PC-3 (cell line): ENCODE results near the gene SPEF1. TPM values are rescaled to one million over a fixed set of nuclear protein-coding genes. Genes with fewer than 3 reads are reported as not detected.

Experiments
- ATAC-seq: fragments of 200-7000 bp; cut with Tn5 transposase; 2 replicates; pipeline ENCODE4 v1.9.1; 2020; ENCODE audit warnings: mild to moderate bottlenecking, moderate library complexity
- BruUV-seq: library from RNA; stranded (reverse); fragments of 400-500 nt; replicated peaks from 2 replicates; lab custom pipeline; 2021; lab: Mats Ljungman, UMichigan
- CTCF ChIA-PET: fragments of 300-600 bp; sonication (Branson Sonifier 250); formaldehyde crosslinking; loops from one replicate; lab custom pipeline; 2022; ENCODE audit warnings: antibody characterized with exemption; lab: Charles Lee
- POLR2A ChIA-PET: fragments of 300-600 bp; sonication (Branson Sonifier 250); formaldehyde crosslinking; loops from one replicate; lab custom pipeline; 2022; ENCODE audit warnings: antibody characterized with exemption; ENCODE audit not compliant: unreplicated experiment; lab: Charles Lee
- DNase-seq: peaks from one replicate; pipeline ENCODE4 v3.0.0-alpha.2; 2015
- H2AFZ ChIP-seq: fragments of 300-600 bp; sonication (generic); 2 replicates; pipeline ENCODE4 v1.6.0; 2016; ENCODE audit warnings: antibody characterized with exemption, low read length
- H3F3A ChIP-seq: fragments of 300-600 bp; sonication (generic); one replicate; pipeline ENCODE4 v1.6.0; 2017; ENCODE audit warnings: antibody characterized with exemption, low read length, control low read depth, mild to moderate bottlenecking; ENCODE audit not compliant: unreplicated experiment
- H3K27ac ChIP-seq: fragments of 300-600 bp; sonication (generic); 2 replicates; pipeline ENCODE4 v1.5.1; 2016; ENCODE audit warnings: mild to moderate bottlenecking, low read length
- H3K27me3 ChIP-seq: fragments of 300-600 bp; sonication (generic); 2 replicates; pipeline ENCODE4 v1.6.1; 2016; ENCODE audit warnings: low read length, mixed read lengths
- H3K36me3 ChIP-seq: fragments of 300-600 bp; sonication (generic); 2 replicates; pipeline ENCODE4 v1.6.1; 2016; ENCODE audit warnings: low read depth, mixed run types, low read length, mixed read lengths
- H3K4me1 ChIP-seq: fragments of 300-600 bp; sonication (generic); 2 replicates; pipeline ENCODE4 v1.5.1; 2016; ENCODE audit warnings: low read length; ENCODE audit not compliant: insufficient read depth
- H3K4me2 ChIP-seq: fragments of 300-600 bp; sonication (generic); 2 replicates; pipeline ENCODE4 v1.6.0; 2016; ENCODE audit warnings: low read length
- H3K4me3 ChIP-seq: fragments of 300-600 bp; sonication (generic); 2 replicates; pipeline ENCODE4 v1.5.1; 2016; ENCODE audit warnings: mild to moderate bottlenecking, low read length, mixed read lengths
- H3K79me2 ChIP-seq: fragments of 300-600 bp; sonication (generic); 2 replicates; pipeline ENCODE4 v1.6.1; 2017; ENCODE audit warnings: low read length, mixed read lengths
- H3K9ac ChIP-seq: fragments of 300-600 bp; sonication (generic); 2 replicates; pipeline ENCODE4 v1.6.0; 2016; ENCODE audit warnings: mild to moderate bottlenecking, low read length
- H3K9me2 ChIP-seq: fragments of 300-600 bp; sonication (generic); replicated peaks from 2 replicates; pipeline ENCODE4 v1.6.1; 2016; ENCODE audit warnings: mixed run types, low read length, mixed read lengths
- H3K9me3 ChIP-seq: fragments of 300-600 bp; sonication (generic); 2 replicates; pipeline ENCODE4 v1.6.1; 2016; ENCODE audit warnings: low read length, mixed read lengths
- H4K20me1 ChIP-seq: fragments of 300-600 bp; sonication (generic); 2 replicates; pipeline ENCODE4 v1.6.1; 2016; ENCODE audit warnings: low read length, mixed read lengths
- EZH2 ChIP-seq: fragments of 300-600 bp; sonication (generic); IDR thresholded peaks from one replicate; pipeline ENCODE4 v1.6.1; 2017; ENCODE audit warnings: antibody characterized with exemption, mild to moderate bottlenecking, low read length; ENCODE audit not compliant: unreplicated experiment
- EZH2phosphoT487 ChIP-seq: fragments of 300-600 bp; sonication (generic); IDR thresholded peaks from 2 replicates; pipeline ENCODE4 v1.6.1; 2018; ENCODE audit warnings: mild to moderate bottlenecking, antibody characterized with exemption, low read length, borderline replicate concordance
- intact Hi-C: fragments of 100-400 bp; cut with micrococcal nuclease; formaldehyde crosslinking; loops from 2 replicates; pipeline ENCODE4 v1.9.0; 2023
- total RNA-seq: library from RNA; depleted of rRNA; stranded (reverse); fragments of >200 nt; gene quantifications from 2 replicates; pipeline ENCODE4 v1.2.3, GENCODE V29; 2014
- TF ChIP-seq, protein P1 (sequence below): fragments of 300-600 bp; sonication (generic); conservative IDR thresholded peaks from 2 replicates; pipeline ENCODE4 v1.5.1; 2017; ENCODE audit warnings: antibody characterized with exemption, low read depth, mild to moderate bottlenecking, low read length

Gene SPEF1
- total RNA-seq, 1 experiment from 2014 or later = 2.0 TPM

DNA sequence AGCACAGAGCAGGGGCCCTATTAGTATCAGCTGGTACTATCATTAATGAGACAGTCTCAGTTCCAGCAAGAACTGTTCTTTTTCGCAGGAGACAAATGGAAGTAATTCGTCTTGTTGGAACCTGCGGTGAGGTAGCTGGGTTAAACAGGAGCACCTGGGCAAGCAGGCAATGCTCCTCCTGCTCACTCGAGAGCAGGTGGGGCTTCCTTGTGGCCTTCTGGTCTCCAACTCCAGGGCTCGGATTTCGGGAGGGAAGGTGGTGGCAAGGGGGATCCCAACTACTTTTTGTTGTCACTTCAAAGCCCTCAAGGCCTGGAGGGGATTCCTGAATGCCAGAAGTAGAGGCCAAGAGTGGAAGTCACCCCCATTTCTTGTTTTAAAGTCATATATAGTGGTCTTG lies 1.3 kb upstream of the SPEF1 start:
- DNase-seq (no peak), ATAC-seq (no peak)
- H3F3A ChIP-seq = peaks cover 12% of the 10 kb centered on the region
- H3K27ac ChIP-seq = no peak overlapping the region
- 0 out of 2 replicates have a peak, but pooled peaks cover 3% of the 10 kb centered on the region for H3K36me3 ChIP-seq
- no peak for TF ChIP-seq EZH2
- TF ChIP-seq, protein P1, sequence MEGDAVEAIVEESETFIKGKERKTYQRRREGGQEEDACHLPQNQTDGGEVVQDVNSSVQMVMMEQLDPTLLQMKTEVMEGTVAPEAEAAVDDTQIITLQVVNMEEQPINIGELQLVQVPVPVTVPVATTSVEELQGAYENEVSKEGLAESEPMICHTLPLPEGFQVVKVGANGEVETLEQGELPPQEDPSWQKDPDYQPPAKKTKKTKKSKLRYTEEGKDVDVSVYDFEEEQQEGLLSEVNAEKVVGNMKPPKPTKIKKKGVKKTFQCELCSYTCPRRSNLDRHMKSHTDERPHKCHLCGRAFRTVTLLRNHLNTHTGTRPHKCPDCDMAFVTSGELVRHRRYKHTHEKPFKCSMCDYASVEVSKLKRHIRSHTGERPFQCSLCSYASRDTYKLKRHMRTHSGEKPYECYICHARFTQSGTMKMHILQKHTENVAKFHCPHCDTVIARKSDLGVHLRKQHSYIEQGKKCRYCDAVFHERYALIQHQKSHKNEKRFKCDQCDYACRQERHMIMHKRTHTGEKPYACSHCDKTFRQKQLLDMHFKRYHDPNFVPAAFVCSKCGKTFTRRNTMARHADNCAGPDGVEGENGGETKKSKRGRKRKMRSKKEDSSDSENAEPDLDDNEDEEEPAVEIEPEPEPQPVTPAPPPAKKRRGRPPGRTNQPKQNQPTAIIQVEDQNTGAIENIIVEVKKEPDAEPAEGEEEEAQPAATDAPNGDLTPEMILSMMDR = no peak
- TF ChIP-seq EZH2phosphoT487 = no peak
- intact Hi-C loops = no loop called here
- H3K4me3 ChIP-seq = no peak overlapping the region
- no peaks in the 10 kb centered on the region for H3K9me2 ChIP-seq
- H3K9me3 ChIP-seq = no peaks in the 10 kb centered on the region
- H2AFZ ChIP-seq = no peak overlapping the region
- H3K4me2 ChIP-seq = peak overlapping the region; percentile 98; the same call in 1 of the 2 replicates
- POLR2A ChIA-PET = no interaction called here
- no peaks in the 10 kb centered on the region for H3K27me3 ChIP-seq
- BruUV-seq = no TSS peak
- H3K79me2 ChIP-seq = peaks cover 40% of the 10 kb centered on the region
- H4K20me1 ChIP-seq = peaks cover 28% of the 10 kb centered on the region
- H3K9ac ChIP-seq = no peak overlapping the region
- CTCF ChIA-PET = no interaction called here
- H3K4me1 ChIP-seq = peaks cover 32% of the 10 kb centered on the region

DNA sequence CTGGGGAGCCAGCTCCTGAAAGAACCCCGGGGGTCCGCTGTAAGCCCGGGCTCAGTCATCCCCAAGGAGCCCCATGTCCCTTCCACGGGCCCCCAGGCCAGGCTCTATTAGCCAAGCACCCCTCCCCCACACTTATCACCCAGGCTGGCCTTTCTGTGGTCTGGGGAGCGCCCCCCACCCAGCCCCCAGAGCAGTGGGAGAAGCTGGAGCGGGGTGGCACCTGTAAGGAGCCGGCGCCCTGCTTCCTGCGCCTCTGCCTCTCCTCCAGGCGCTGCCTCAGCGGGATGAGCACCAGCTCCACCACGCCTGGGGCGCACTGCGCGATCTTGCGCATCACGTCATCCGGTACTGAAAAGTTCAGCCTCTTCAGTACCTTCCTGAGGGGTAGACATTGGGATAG lies 2.3 kb downstream of the SPEF1 start:
- ChIA-PET POLR2A (interaction anchor here (0.9 kb wide), 1 partner anchor 10 kb away, joined by 3 read pairs; no protein-coding TSS in a partner anchor), CTCF (no interaction called here)
- no peaks in the 10 kb centered on the region for H3K9me3 ChIP-seq
- no peak overlapping the region for H3K9ac ChIP-seq
- H3K27me3 ChIP-seq = no peaks in the 10 kb centered on the region
- no peak for DNase-seq
- no peaks in the 10 kb centered on the region for H3K36me3 ChIP-seq
- ATAC-seq = no peak
- intact Hi-C loops = no loop called here
- BruUV-seq = no TSS peak
- H3K4me2 ChIP-seq = no peak overlapping the region
- no peaks in the 10 kb centered on the region for H3K9me2 ChIP-seq
- H3K4me3 ChIP-seq = no peak overlapping the region
- no peak overlapping the region for H3K27ac ChIP-seq
- H3K4me1 ChIP-seq = peaks cover 17% of the 10 kb centered on the region; the same call in 1 of the 2 replicates
- no peak for TF ChIP-seq EZH2phosphoT487
- no peak for TF ChIP-seq EZH2
- TF ChIP-seq, protein P1 = no peak
- H3F3A ChIP-seq = peaks cover 12% of the 10 kb centered on the region
- peaks cover 11% of the 10 kb centered on the region for H4K20me1 ChIP-seq
- H3K79me2 ChIP-seq = peaks cover 8% of the 10 kb centered on the region
- no peak overlapping the region for H2AFZ ChIP-seq
